HG03103 (cell line): ENCODE data around the gene ADGRG2.

ENCODE experiments used
- ATAC-seq: cut with Tn5 transposase; IDR thresholded peaks from one replicate; pipeline ENCODE4 v1.9.1; 2021; ENCODE audit warnings: low read depth; ENCODE audit not compliant: unreplicated experiment

The ADGRG2 gene, protein sequence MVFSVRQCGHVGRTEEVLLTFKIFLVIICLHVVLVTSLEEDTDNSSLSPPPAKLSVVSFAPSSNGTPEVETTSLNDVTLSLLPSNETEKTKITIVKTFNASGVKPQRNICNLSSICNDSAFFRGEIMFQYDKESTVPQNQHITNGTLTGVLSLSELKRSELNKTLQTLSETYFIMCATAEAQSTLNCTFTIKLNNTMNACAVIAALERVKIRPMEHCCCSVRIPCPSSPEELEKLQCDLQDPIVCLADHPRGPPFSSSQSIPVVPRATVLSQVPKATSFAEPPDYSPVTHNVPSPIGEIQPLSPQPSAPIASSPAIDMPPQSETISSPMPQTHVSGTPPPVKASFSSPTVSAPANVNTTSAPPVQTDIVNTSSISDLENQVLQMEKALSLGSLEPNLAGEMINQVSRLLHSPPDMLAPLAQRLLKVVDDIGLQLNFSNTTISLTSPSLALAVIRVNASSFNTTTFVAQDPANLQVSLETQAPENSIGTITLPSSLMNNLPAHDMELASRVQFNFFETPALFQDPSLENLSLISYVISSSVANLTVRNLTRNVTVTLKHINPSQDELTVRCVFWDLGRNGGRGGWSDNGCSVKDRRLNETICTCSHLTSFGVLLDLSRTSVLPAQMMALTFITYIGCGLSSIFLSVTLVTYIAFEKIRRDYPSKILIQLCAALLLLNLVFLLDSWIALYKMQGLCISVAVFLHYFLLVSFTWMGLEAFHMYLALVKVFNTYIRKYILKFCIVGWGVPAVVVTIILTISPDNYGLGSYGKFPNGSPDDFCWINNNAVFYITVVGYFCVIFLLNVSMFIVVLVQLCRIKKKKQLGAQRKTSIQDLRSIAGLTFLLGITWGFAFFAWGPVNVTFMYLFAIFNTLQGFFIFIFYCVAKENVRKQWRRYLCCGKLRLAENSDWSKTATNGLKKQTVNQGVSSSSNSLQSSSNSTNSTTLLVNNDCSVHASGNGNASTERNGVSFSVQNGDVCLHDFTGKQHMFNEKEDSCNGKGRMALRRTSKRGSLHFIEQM

DNA sequence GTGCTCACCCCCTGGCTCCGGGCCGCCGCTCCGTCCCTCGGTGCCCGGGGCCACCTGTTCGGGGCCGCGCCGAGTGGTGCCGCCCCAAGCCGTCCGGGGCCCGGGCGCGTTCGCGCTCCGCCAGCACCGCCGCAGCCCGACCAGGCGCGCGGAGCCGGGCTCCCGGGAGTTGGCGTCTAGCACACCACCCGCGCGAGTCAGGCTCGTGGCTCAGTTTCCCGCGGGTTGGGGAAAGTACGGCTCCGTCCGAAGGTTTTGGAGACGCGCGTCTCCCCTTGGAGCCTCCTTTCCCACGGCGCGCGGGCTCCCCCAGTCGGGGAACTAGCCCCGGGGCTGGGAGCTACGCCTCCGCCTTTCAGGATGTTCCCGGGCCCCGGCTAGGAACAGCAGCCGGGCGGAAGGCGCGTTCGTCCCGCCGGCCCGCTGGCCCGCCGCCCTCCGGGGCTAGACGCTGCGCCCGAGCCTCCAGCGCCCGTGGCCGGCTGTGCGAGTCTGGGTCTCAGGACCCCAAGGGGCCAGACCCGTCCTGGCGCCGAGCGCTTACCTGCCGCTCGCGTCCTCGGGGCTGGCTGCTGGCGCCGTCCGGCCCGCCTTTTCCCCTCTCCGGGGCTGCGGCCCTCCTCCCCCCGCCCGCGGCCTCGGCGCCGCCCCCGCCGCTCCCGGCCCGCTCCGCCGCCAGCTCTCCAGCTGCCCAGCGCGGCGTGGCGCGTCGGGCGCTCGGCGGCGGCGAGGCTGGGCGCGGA, at the start of gene ADGRG2:
Gene ADGRG2 (minus strand): TSS at position 571 of the 743 bp plus-strand sequence. CDS start 53,634 bp downstream, outside the sequence.
- no peak for ATAC-seq

DNA sequence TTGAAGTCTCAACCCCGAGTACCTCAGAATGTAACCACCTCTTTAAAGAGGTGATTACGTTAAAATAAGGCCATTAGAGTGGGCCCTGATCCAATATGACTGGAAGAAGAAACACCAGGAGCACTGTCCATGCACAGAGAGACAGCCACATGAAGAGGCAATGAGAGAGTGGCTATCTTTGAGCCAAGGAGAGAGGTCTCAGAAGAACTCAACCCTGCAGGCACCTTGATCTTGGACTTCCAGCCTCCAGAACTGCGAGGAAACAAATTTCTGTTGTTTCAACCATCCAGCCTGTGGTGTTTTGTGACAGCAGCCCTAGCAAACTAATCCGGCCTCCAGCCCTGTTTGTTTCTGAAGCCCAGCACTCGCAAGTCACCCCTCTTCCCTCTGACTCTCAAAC, 46.3 kb upstream of the ADGRG2 start:
- ATAC-seq, result no peak

DNA sequence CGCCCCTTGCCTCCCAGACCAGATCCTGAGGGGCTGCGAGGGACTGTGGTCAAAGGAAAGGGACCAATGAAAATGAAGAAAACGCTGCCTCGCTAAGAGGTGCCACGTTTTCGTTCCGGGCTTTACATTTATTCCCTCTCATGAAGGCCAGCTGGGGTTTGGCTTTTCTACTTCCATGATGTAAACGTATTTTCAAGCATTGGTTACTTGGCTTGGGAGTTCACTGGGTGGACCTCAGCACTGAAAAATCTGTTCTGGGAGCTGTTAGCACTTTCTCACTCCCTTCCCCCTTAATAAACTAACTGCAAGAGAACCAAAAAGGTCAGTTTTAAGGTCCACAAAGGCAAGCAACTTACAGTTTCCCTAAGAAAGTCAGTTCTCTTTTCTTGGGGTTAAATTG, 40.6 kb upstream of the ADGRG2 start:
- ATAC-seq, result no peak

DNA sequence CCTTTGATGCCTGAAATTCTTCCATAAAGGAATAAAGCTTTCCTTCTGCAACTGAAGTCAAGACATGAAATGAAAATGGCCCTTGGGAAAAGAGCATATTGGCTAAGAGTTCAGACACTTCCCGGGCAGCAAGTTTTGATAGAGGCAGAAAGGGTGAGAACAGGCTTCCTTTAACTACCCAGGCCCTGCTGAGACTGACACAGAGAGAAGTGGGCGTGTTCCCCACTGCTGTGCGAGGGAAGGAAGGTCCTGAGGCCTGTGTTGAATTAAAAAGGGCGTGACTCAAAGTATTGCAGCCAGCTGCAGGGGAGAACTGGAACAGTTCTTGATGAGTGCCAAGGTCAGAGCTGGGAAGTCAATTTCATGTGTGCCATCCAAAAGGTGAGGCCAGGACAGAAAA, 33.9 kb upstream of the ADGRG2 start:
- no peak for ATAC-seq

DNA sequence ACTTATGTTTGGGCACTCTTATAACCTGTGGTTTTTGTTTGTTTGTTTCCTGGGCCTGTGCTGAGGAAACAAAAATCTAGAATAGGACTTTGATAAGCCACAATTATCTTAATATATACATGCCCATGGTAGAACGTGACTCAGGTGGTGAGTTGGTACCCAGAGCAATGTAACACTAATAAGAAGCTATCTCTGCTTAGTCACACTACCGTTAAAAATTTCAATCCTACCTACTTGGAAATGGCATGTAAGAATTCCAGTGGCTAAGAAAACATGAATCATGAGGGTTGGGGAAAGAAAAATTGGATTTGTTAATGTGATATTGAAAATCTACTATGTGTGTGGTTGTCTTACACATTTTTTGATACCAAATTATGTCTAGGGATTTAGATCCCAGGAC, 30.5 kb upstream of the ADGRG2 start:
- ATAC-seq, result no peak

DNA sequence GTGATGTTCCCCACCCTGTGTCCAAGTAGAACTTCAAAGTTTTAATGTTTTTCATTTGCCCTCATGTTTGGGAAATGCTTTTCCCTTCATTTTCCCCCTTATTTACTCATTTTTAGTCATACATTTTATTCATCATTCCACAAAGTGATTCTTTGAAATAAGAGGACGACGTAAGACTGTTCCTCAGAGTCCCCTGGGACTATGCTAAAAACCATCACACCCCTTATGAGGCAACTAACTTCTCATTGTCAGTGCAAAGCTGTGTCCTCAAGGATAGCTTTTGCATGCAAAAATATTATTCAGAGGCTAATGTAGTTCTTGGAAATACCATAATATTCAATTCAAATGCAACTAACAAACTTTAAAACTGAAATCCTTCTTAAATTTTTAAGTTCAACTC, 14.8 kb upstream of the ADGRG2 start:
- no peak for ATAC-seq

DNA sequence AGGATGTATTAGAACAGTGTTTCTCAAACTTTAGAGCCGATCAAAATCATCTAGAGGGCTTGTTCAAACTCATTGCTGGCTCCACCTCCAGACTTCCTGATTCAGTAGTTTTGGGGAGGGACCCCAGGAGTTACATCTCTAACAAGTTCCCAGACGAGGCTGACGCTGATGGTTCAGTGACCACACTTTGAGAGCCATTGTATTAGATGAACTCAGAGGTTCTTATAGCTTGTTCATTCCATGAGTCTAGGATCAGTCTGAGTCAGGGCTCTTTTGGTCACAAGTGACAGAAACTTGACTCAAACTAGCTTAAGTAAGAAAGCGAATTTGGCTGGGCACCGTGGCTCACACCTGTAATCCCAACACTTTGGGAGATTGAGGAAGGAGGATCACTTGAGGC, 11.5 kb upstream of the ADGRG2 start:
- ATAC-seq, result no peak

DNA sequence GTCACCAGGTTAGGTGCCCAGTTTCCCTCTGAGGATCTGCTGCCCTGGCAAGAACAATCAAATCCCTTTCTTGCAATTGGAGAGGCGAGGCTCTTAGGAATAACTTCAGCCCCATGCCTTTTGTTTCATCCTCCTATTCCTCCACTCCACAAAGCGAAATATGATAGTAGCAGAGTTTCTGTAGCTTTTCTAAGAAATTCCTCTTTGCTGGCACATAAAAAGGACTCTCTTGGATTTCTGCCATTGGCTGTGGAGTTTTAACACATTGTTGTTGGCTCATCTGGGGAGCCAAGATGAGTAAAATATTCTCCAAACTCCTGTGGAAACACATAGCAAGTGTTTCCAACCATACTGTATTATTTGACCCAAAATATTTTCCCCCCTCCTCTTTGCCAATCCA, 11.0 kb upstream of the ADGRG2 start:
- no peak for ATAC-seq

DNA sequence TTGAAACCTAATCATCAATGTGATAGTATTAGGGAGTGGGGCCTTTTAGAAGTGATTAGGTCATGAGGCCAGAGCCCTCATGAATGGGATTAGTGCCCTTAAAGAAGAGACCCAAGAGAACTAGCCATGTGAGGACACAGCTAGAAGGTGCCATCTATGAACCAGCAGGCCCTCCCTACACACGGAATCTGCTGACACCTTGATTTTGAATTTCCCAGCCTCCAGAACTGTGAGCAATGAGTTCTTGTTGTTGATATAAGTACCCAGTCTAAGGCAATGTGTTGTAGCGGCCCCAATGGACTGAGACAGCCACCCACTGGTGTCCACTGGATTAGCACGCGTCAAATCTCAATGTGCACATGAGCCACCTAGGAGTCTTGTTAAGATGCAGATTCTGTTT, 8.4 kb upstream of the ADGRG2 start:
- ATAC-seq, result no peak

DNA sequence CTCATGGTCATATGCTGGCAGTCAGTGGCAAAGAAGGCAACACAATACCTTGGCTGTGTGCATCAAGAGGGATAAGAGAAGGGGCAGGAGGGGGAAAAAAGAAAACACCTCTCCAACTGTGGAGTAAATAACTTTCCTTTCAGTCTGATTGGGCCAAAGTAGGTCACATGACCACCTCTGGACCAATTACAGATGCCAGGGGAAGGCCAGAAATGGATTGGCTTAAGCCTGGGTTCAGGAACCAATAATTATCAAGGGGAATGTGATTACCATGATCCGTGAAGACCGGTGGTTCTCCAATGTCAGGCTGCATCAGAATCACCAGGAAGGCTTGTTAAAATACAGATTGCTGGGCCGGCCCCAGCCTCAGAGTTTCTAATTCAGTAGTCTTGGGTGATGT, 7.4 kb upstream of the ADGRG2 start:
- no peak for ATAC-seq

DNA sequence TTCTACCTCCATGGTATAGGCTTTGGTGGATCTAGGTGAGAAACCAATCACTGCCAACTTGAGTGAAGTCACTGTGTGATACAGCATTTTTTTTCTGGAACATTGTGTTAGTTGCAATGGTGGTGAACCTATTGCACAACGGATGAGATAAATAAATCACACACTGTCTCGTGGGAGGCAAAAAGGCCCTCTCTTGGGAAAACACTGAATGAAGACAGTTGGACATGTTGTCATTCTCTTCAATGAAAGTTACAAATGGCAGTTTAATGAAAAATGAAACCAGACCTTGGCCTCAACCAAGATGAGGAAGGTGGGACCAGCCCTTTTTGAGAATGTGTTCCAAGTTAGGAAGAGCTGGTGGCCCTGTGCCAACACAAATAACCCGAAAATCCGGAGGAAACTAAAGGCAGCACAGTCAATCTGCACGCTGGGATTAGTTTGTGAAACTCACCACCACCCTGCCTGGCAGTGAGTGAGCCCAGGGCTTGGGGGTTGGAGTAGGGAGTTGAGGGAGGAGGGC, 5.4 kb upstream of the ADGRG2 start:
- ATAC-seq, result no peak

DNA sequence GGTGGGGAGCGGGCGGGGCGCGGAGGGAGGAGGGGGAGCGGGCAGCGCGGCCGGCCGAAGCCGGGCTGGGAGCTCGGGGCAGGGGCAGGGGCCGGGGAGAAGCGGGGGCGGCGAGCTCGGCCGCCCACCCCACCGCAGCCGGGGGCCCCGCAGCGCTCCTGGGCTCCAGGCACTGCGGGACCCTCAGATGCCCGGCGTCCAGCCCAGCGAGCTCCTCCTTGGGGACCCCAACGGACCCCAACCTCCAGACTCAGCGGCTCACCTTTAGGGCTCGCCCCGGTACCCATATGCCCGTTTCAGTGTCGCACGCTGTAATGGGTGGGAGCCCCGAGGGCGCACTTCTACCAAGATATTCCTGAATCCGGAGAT, 357 bp upstream of the ADGRG2 start:
- no peak for ATAC-seq

DNA sequence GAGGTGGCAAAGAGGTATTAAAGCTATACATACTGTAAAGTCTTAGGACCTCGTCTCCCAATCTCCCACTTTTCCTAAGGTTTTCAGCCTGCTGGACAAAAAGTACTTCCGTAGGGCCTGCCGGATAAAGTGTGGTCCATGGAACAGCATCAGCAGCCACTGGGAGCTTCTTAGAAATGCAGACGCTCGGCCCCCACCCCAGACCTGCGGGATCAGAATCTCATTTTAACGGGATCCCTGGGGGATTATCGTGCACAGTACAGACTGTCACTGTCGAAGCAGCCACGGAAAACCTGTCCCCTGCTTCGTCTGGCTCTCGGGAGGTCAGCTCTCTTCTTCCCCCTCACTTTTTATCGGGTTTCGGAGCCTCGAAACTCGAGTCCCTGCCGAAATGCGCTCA, 802 bp downstream of the ADGRG2 start:
- no peak for ATAC-seq

DNA sequence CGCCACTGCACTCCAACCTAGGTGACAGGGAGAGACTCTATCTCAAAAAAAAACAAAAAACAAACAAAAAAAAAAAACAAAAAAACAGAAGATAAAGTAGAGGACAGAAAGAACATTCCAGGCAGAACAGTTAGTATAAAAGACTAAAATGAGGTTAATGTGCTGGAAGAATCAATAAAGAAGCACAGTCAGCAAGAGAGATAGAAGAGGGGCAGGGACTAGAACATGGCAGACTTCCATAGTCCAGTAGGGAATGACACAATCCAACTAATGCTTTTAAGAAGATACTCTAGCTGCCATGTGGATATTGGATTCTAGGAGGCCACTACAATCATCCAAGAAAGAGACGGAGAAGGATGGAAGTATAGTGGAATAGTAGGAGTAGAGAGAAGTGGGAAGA, 11.6 kb downstream of the ADGRG2 start:
- no peak for ATAC-seq

DNA sequence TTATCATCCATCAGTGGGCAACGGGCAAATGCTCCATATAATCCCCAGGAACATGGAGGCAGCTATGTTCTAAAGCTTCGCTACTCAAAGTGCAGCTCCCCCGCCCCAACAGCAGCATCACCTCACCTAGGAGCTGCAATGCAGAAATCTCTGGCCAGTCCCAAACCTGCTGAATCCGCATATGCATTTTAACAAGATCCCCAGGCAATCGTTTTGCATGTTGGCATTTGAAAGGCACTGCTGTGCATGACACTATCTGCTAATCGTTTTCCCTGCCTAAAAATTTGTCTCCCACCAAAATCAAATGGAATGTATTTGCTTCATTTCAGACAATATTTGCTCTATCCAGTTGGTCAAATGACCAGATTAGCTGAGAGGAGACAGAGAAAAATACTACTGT, 15.2 kb downstream of the ADGRG2 start:
- no peak for ATAC-seq

DNA sequence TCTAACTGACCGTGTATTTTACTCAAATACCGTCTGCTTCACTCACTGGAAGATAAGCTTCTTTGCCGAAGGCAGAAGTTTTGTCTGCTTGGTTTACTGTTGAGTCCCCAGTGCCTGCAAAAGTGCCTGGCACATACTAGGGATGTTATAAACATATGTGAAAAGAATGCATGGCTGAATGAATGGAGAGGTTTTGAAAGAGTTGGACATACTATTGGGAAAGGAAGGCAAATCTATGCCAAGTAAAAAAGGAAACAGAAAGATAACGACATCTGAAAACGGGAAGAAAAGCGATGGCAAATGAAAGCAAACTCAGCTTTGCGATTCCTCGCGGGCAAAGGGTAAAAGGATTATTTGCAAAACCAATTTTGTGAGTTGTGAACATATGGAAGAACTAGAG, 21.7 kb downstream of the ADGRG2 start:
- no peak for ATAC-seq

DNA sequence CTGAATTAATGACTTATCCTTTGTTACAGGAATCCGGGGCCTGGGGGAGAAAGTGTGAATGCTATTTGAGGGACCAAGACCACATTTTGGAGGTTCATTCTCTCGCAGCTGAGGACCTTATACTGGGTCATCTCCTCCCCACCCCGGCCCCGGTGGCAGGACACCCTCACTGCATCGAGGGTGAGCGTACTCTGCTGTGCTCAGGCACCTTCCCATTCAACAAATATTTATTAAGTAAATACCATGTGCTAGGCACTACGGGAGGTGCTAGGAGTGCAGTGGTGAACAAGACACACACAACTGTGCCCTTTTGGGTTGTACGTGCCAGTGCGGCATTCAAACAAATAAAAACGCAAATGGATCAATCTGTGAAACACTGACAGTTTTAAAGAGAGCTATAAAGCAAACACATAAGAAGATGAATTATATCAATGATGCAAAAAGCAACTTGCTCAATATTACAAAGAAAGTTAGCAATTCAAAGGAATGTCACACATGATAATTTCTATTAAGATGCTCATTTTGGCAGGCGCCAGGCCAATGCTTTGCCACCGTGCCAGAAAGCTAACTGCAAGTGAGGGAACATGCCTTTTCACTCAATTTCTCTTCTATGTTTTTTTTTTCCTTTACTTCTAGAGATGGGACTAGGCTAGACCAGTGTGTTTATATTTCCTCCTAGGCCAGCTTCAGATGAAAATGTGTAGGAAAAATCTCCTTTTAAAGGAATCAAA, 24.6 kb downstream of the ADGRG2 start:
- ATAC-seq, result no peak

DNA sequence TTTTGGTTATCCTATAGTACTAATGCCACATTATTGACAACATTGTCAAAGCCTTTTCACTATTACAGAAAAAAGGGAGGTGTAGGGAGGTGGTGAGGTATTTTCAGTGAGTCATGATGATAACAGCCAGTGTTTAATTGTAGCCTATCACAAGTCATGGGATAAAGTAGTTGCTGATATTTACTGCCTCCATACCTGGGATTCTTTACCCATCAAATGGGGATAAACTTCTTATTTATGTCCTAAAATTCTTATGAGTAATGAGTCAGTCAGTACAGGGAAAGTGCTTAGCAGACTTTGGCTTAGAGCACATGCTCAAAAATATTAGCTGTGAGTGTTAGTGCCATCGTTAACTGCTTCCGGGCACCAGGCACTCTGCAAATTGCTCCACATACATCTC, 25.7 kb downstream of the ADGRG2 start:
- no peak for ATAC-seq

DNA sequence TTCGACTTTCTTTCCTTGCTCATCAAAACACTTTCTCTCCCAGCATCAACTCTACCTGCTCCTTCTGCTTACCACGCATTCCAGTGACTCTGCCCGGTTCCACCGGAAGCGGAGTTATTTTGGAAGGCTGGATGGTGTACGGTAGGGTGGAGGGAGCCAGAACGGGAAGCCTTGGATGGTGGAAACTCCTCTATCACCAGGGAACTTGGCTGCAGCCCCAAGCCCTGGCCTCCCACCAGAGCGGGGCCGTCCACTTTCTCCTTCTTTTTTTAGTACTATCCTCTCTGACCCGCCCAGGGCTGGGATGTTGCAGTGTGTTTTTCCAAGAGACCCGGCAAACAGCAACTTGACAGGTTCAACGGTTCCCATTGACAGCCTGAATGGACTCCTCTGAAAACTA, 27.6 kb downstream of the ADGRG2 start:
- no peak for ATAC-seq

DNA sequence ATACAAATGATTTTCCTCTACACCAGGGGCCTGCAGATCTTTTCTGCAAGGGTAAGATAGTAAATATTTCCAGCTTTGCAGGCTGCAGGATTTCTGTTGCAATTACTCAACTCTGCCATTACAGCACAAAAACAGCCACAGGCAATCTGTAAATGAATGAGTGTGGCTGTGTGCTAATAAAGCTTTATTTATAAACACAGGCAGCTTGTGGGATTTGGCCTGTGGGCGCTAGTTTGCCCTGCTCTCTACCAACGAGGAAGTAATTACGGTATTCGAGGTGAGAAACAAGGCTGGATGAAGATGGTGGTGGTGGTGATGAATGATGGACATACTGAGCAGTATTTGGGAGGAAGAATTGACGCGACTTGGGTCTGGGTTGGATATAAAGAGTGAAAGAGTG, 30.7 kb downstream of the ADGRG2 start:
- ATAC-seq, result no peak
